Panc1 (cell line): ENCODE measurements around the gene MRPS11. TPM values are rescaled to one million over a fixed set of nuclear protein-coding genes. Genes with fewer than 3 reads are reported as not detected.

Source experiments
- ATAC-seq: fragments of 200-7000 bp; cut with Tn5 transposase; 2 replicates; pipeline ENCODE4 v1.9.1; 2020; ENCODE audit warnings: mild to moderate bottlenecking, moderate library complexity
- BruUV-seq: library from RNA; stranded (reverse); fragments of 400-500 nt; replicated peaks from 2 replicates; lab custom pipeline; 2021; lab: Mats Ljungman, UMichigan
- CTCF ChIA-PET: fragments of 300-600 bp; sonication (Branson Sonifier 250); formaldehyde crosslinking; loops from one replicate; lab custom pipeline; 2022; ENCODE audit warnings: antibody characterized with exemption; lab: Charles Lee
- POLR2A ChIA-PET: fragments of 300-600 bp; sonication (Branson Sonifier 250); formaldehyde crosslinking; loops from one replicate; lab custom pipeline; 2022; ENCODE audit warnings: antibody characterized with exemption; lab: Charles Lee
- DNase-seq: peaks from one replicate; pipeline ENCODE4 v3.0.0-alpha.2; 2010; ENCODE audit warnings: low read depth, low spot score
- H3K27ac ChIP-seq: 2 replicates; pipeline ENCODE4 v1.5.1; 2011; ENCODE audit warnings: mild to moderate bottlenecking, low read length, inconsistent platforms
- H3K27me3 ChIP-seq: fragments of 200-500 bp; sonication (Bioruptor generic); 2 replicates; pipeline ENCODE4 v1.6.0; 2014; ENCODE audit warnings: low read length, inconsistent platforms; ENCODE audit not compliant: control insufficient read depth, insufficient read depth
- H3K36me3 ChIP-seq: fragments of 200-500 bp; sonication (Bioruptor generic); 2 replicates; pipeline ENCODE4 v1.5.1; 2014; ENCODE audit warnings: inconsistent platforms, mild to moderate bottlenecking, low read length, moderate library complexity; ENCODE audit not compliant: control insufficient read depth, insufficient read depth
- H3K4me1 ChIP-seq: 2 replicates; pipeline ENCODE4 v1.5.1; 2011; ENCODE audit warnings: inconsistent platforms, mild to moderate bottlenecking, low read length, moderate library complexity; ENCODE audit not compliant: control insufficient read depth, insufficient read depth
- H3K4me3 ChIP-seq, 2 experiments: 2 replicates each; pipeline ENCODE4 v1.5.1; 2011 to 2012; ENCODE audit warnings: low read depth in 2 of 2, low read length in 2 of 2, mild to moderate bottlenecking in 2 of 2, inconsistent platforms in 1 of 2, moderate library complexity in 1 of 2
- H3K9me3 ChIP-seq: fragments of 200-500 bp; sonication (Bioruptor generic); 2 replicates; pipeline ENCODE4 v1.5.1; 2014; ENCODE audit warnings: low read depth, mild to moderate bottlenecking, inconsistent platforms, low read length, moderate library complexity; ENCODE audit not compliant: control insufficient read depth, insufficient read depth
- CTCF ChIP-seq: fragments of 450-650 bp; IDR thresholded peaks from 2 replicates; pipeline ENCODE4 v1.5.1; 2017; ENCODE audit warnings: mild to moderate bottlenecking
- POLR2AphosphoS5 ChIP-seq: IDR thresholded peaks from 2 replicates; pipeline ENCODE4 v1.6.1; 2012; ENCODE audit warnings: mild to moderate bottlenecking, low read depth, low read length, moderate library complexity
- REST ChIP-seq, 2 experiments: IDR thresholded peaks; 2 replicates each; pipeline ENCODE4 v1.6.1; 2011 to 2012; ENCODE audit warnings: low read depth in 2 of 2, control low read depth in 1 of 2, low read length in 1 of 2, mild to moderate bottlenecking in 1 of 2, moderate library complexity in 1 of 2; ENCODE audit not compliant: insufficient read depth in 1 of 2
- SIN3A ChIP-seq: IDR thresholded peaks from 2 replicates; pipeline ENCODE4 v1.6.1; 2012; ENCODE audit warnings: low read depth, mild to moderate bottlenecking, low read length, moderate library complexity, borderline replicate concordance; ENCODE audit not compliant: insufficient read depth
- TCF7L2 ChIP-seq: IDR thresholded peaks from 2 replicates; pipeline ENCODE4 v1.6.1; 2011; ENCODE audit warnings: mild to moderate bottlenecking, low read depth, low read length, inconsistent platforms
- in situ Hi-C: cut with HindIII; loops from 2 replicates; pipeline ENCODE4 v1.10.0; 2016; ENCODE audit warnings: low sequenced_read_pairs, low pct_unique_long_range_greater_than_20kb
- intact Hi-C: fragments of 100-400 bp; cut with micrococcal nuclease; formaldehyde crosslinking; loops from one replicate; pipeline ENCODE4 v1.10.0; 2022; ENCODE audit not compliant: unreplicated experiment
- total RNA-seq: library from RNA; stranded (reverse); gene quantifications from one replicate; pipeline ENCODE4 v1.2.1, GENCODE V29; 2021; ENCODE audit not compliant: unreplicated experiment

Gene MRPS11
- total RNA-seq, 1 experiment from 2014 or later = 76.9 TPM

GRCh38 chr15:88454236-88454635 is 13.3 kb upstream of the MRPS11 start:
- H3K4me1 ChIP-seq = no peaks in the 10 kb centered on the region
- no peaks in the 10 kb centered on the region for H3K36me3 ChIP-seq
- in situ Hi-C loops (no loop called here), intact Hi-C loops (loop anchor here (5.0 to 10.0 kb wide), 3 partner anchors 119 to 1539 kb away; no protein-coding TSS in a partner anchor)
- TF ChIP-seq TCF7L2 = no peak
- POLR2A ChIA-PET = no interaction called here
- no peak for DNase-seq
- no peak overlapping the region for H3K4me3 ChIP-seq
- no peak overlapping the region for H3K27ac ChIP-seq
- no peaks in the 10 kb centered on the region for H3K9me3 ChIP-seq
- peaks cover 3% of the 10 kb centered on the region; the same call in 1 of the 2 replicates for H3K27me3 ChIP-seq
- ATAC-seq = no peak
- BruUV-seq = no TSS peak
- CTCF ChIA-PET = no interaction called here

- H3K27ac ChIP-seq = no peak overlapping the region
- no TSS peak for BruUV-seq
- no peak overlapping the region for H3K4me3 ChIP-seq
- ChIA-PET CTCF (no interaction called here), POLR2A (no interaction called here)
- no peaks in the 10 kb centered on the region for H3K9me3 ChIP-seq
- intact Hi-C loops = loop anchor here (5.0 to 10.0 kb wide), 3 partner anchors 120 to 1540 kb away; no protein-coding TSS in a partner anchor
- in situ Hi-C loops = no loop called here
- ATAC-seq = peak; percentile 86
- no peaks in the 10 kb centered on the region for H3K36me3 ChIP-seq
- peak; percentile 28 for DNase-seq
- no peaks in the 10 kb centered on the region for H3K4me1 ChIP-seq
- TF ChIP-seq CTCF (peak; percentile 84), TCF7L2 (no peak), REST (IDR thresholded peaks at IDR 0.05; ENCODE audit: insufficient read depth in 1 of 2, low read depth in 2 of 2, low read length in 1 of 2) (no peak), SIN3A (no peak), POLR2AphosphoS5 (no peak)
- peaks cover 3% of the 10 kb centered on the region; the same call in 1 of the 2 replicates for H3K27me3 ChIP-seq
Observed at GRCh38 chr15:88454867-88455810, 12.4 kb upstream of the MRPS11 start.
